HL-60 (cell line): ENCODE measurements around the gene FANCC.

Source experiments
- DNase-seq, 2 experiments: peaks; one replicate each; pipeline ENCODE4 v3.0.0-alpha.2; 2010 to 2020; ENCODE audit warnings: low read depth in 1 of 2, low spot score in 1 of 2
- H3K27ac ChIP-seq: fragments of 250-450 bp; sonication (Bioruptor Pico); replicated peaks from 2 replicates; pipeline ENCODE4 v1.5.1; 2020; ENCODE audit warnings: mild to moderate bottlenecking, moderate library complexity
- H3K27me3 ChIP-seq: fragments of 250-450 bp; sonication (Bioruptor Pico); 2 replicates; pipeline ENCODE4 v1.5.1; 2021; ENCODE audit warnings: mild to moderate bottlenecking, moderate library complexity; ENCODE audit not compliant: insufficient read depth, poor library complexity, severe bottlenecking
- H3K4me3 ChIP-seq: replicated peaks from 2 replicates; pipeline ENCODE4 v1.5.1; 2011; ENCODE audit warnings: mild to moderate bottlenecking, control low read depth, low read length; ENCODE audit not compliant: insufficient read depth
- GABPA ChIP-seq: IDR thresholded peaks from 2 replicates; pipeline ENCODE4 v1.6.1; 2012; ENCODE audit warnings: low read depth
- POLR2AphosphoS5 ChIP-seq: IDR thresholded peaks from 2 replicates; pipeline ENCODE4 v1.6.1; 2012; ENCODE audit warnings: low read depth
- SPI1 ChIP-seq: IDR thresholded peaks from 2 replicates; pipeline ENCODE4 v1.6.1; 2012; ENCODE audit warnings: low read depth, mild to moderate bottlenecking, borderline replicate concordance
- TF ChIP-seq, protein P1 (sequence below): IDR thresholded peaks from 2 replicates; pipeline ENCODE4 v1.6.1; 2012; ENCODE audit warnings: low read depth; ENCODE audit not compliant: insufficient replicate concordance
- TF ChIP-seq, protein P2 (sequence below): IDR thresholded peaks from one replicate; pipeline ENCODE4 v1.5.1; 2011; ENCODE audit warnings: low read length, control low read depth, inconsistent platforms; ENCODE audit not compliant: insufficient read depth

The FANCC gene

DNA sequence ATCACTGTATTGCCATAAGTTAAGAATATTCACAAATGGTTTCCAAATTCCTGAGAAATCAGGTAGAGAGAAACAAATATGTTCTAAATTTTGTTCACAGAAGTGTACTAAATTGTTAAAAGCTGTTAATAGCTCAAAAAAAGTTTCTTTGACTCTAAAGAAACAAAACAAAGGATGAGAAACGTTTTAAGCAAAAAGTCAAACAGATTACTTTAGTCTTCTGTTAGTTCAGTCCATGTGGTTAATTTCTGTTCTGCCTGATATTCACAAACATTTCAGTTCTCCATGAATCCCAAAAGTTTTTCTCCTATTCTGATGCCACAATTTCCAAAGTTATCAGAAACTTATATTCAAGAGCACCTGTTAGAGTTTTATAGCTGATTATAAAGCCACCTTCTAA, 7.7 kb upstream of the FANCC start:
- Histone ChIP-seq H3K27ac (no peak overlapping the region), H3K4me3 (no peak overlapping the region), H3K27me3 (no peaks in the 10 kb centered on the region)
- TF ChIP-seq POLR2AphosphoS5 (no peak), GABPA (no peak), SPI1 (no peak)
- TF ChIP-seq, protein P1, sequence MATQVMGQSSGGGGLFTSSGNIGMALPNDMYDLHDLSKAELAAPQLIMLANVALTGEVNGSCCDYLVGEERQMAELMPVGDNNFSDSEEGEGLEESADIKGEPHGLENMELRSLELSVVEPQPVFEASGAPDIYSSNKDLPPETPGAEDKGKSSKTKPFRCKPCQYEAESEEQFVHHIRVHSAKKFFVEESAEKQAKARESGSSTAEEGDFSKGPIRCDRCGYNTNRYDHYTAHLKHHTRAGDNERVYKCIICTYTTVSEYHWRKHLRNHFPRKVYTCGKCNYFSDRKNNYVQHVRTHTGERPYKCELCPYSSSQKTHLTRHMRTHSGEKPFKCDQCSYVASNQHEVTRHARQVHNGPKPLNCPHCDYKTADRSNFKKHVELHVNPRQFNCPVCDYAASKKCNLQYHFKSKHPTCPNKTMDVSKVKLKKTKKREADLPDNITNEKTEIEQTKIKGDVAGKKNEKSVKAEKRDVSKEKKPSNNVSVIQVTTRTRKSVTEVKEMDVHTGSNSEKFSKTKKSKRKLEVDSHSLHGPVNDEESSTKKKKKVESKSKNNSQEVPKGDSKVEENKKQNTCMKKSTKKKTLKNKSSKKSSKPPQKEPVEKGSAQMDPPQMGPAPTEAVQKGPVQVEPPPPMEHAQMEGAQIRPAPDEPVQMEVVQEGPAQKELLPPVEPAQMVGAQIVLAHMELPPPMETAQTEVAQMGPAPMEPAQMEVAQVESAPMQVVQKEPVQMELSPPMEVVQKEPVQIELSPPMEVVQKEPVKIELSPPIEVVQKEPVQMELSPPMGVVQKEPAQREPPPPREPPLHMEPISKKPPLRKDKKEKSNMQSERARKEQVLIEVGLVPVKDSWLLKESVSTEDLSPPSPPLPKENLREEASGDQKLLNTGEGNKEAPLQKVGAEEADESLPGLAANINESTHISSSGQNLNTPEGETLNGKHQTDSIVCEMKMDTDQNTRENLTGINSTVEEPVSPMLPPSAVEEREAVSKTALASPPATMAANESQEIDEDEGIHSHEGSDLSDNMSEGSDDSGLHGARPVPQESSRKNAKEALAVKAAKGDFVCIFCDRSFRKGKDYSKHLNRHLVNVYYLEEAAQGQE: no peak
- TF ChIP-seq, protein P2, sequence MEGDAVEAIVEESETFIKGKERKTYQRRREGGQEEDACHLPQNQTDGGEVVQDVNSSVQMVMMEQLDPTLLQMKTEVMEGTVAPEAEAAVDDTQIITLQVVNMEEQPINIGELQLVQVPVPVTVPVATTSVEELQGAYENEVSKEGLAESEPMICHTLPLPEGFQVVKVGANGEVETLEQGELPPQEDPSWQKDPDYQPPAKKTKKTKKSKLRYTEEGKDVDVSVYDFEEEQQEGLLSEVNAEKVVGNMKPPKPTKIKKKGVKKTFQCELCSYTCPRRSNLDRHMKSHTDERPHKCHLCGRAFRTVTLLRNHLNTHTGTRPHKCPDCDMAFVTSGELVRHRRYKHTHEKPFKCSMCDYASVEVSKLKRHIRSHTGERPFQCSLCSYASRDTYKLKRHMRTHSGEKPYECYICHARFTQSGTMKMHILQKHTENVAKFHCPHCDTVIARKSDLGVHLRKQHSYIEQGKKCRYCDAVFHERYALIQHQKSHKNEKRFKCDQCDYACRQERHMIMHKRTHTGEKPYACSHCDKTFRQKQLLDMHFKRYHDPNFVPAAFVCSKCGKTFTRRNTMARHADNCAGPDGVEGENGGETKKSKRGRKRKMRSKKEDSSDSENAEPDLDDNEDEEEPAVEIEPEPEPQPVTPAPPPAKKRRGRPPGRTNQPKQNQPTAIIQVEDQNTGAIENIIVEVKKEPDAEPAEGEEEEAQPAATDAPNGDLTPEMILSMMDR: no peak
- DNase-seq: no peak

DNA sequence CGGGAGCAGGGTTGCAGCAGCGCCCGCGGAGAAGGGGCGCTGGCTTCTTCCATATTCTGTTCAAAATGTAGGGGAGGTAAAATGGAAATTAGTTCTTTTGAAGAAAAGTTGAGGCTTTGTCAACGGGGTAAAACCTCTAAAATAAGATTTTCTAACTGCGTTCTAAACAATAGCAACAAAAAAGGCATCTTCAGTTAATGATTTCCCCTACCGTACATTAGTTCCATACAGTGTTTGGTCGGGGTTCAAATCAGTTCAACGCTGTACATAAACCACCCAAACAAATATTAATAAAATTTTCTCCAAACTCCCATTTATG, 343 bp upstream of the FANCC start:
- no peak for DNase-seq
- TF ChIP-seq, protein P1: no peak
- TF ChIP-seq, protein P2: no peak
- TF ChIP-seq SPI1: no peak
- TF ChIP-seq POLR2AphosphoS5: no peak; the same call in 1 of the 2 replicates
- no peak for TF ChIP-seq GABPA
- no peaks in the 10 kb centered on the region for H3K27me3 ChIP-seq
- H3K27ac ChIP-seq: peak overlapping the region; percentile 98
- peak overlapping the region; percentile 94 for H3K4me3 ChIP-seq

DNA sequence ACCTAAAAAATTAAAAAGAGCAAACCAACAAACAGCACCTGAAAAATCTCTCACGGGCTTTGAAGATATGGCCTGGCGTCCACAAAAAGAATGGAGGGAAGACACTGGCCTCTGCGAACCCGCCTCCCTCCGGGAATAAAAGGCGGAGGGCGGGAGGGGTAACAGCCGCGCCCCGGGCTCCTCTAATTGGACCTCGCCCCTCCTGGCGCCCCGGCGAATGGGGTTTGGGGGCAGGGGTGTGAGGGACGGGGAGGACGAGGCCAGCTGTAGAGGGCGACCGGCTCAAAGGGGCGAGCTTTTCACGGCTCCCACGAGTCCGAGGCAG, 753 bp downstream of the FANCC start:
- Histone ChIP-seq H3K4me3 (peak overlapping the region; percentile 94), H3K27ac (peak overlapping the region; percentile 98), H3K27me3 (no peaks in the 10 kb centered on the region)
- DNase-seq: peak in 1 of 2 experiments; percentile 40
- TF ChIP-seq SPI1 (no peak), GABPA (no peak), POLR2AphosphoS5 (no peak)
- TF ChIP-seq, protein P2: no peak
- TF ChIP-seq, protein P1: no peak
